SK-N-SH treated with all-trans-retinoic acid at 6 μM for 48 hours (cell line): ENCODE measurements around the gene TSR1.

Source experiments
- BACH2 ChIP-seq: fragments of 250-450 bp; sonication (Bioruptor Pico); IDR thresholded peaks from 2 replicates; pipeline ENCODE4 v1.9.0; 2021; ENCODE audit warnings: mild to moderate bottlenecking, borderline replicate concordance
- CREB5 ChIP-seq: fragments of 250-450 bp; sonication (Bioruptor Pico); IDR thresholded peaks from 2 replicates; pipeline ENCODE4 v1.5.1; 2020; ENCODE audit warnings: low read depth, mild to moderate bottlenecking, moderate library complexity
- CSDC2 ChIP-seq: fragments of 250-450 bp; sonication (Bioruptor Pico); IDR thresholded peaks from 2 replicates; pipeline ENCODE4 v1.5.0; 2020; ENCODE audit warnings: mild to moderate bottlenecking, moderate library complexity
- ESRRG ChIP-seq: fragments of 250-450 bp; sonication (Bioruptor Pico); IDR thresholded peaks from 2 replicates; pipeline ENCODE4 v1.6.1; 2021; ENCODE audit warnings: mild to moderate bottlenecking
- PATZ1 ChIP-seq: fragments of 250-450 bp; sonication (Bioruptor Pico); IDR thresholded peaks from 2 replicates; pipeline ENCODE4 v1.8.0; 2020; ENCODE audit warnings: mild to moderate bottlenecking, moderate library complexity, borderline replicate concordance
- PPARA ChIP-seq: fragments of 250-450 bp; sonication (Bioruptor Pico); IDR thresholded peaks from 2 replicates; pipeline ENCODE4 v1.5.0; 2020; ENCODE audit warnings: mild to moderate bottlenecking, borderline replicate concordance
- TCF4 ChIP-seq: fragments of 250-450 bp; sonication (Bioruptor Pico); IDR thresholded peaks from 2 replicates; pipeline ENCODE4 v1.8.0; 2021; ENCODE audit warnings: mild to moderate bottlenecking, moderate library complexity, borderline replicate concordance
- TSHZ2 ChIP-seq: fragments of 250-450 bp; sonication (Bioruptor Pico); IDR thresholded peaks from 2 replicates; pipeline ENCODE4 v1.5.0; 2020; ENCODE audit warnings: mild to moderate bottlenecking, moderate library complexity
- ZFP30 ChIP-seq: fragments of 450-650 bp; formaldehyde crosslinking; IDR thresholded peaks from 2 replicates; pipeline ENCODE4 v1.5.0; 2022; ENCODE audit warnings: mild to moderate bottlenecking, moderate library complexity
- ZNF565 ChIP-seq: fragments of 450-650 bp; formaldehyde crosslinking; conservative IDR thresholded peaks from 2 replicates; pipeline ENCODE4 v1.5.0; 2020; ENCODE audit warnings: low read depth, mild to moderate bottlenecking, moderate library complexity
- ZNF8 ChIP-seq: fragments of 450-650 bp; formaldehyde crosslinking; IDR thresholded peaks from 2 replicates; pipeline ENCODE4 v1.5.0; 2020; ENCODE audit warnings: mild to moderate bottlenecking, moderate library complexity

DNA sequence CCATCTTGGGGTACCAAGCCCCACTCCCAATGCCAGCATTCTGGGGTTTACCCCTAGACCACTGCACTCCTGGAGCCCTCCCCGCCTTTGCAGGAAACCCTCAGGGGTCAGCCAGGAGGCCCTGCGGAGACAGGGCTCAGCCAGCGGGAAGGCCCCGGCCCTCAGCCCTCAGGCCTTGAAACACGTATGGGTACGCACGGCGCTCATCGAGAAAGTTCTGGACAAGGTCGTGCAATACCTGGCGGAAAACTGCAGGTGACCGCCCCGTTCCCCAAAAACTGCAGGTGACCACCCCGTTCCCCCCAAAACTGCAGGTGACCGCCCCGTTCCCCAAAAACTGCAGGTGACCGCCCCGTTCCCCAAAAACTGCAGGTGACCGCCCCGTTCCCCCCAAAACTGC is 25.8 kb upstream of the TSR1 start:
- TF ChIP-seq PPARA (CRISPR knock-in tag) (no peak), ESRRG (no peak), CSDC2 (CRISPR knock-in tag) (no peak), ZNF565 (CRISPR knock-in tag) (no peak), PATZ1 (CRISPR knock-in tag) (no peak), ZNF8 (CRISPR knock-in tag) (no peak), BACH2 (CRISPR knock-in tag) (no peak), ZFP30 (no peak), TSHZ2 (no peak), TCF4 (CRISPR knock-in tag) (no peak), CREB5 (CRISPR knock-in tag) (no peak)
